HG03460 (cell line): Measurements from ENCODE around the gene TNFRSF14.
A peak's percentile ranks its signal among the peaks of the same experiment; 100 is the strongest.

Experiments used
- ATAC-seq: cut with Tn5 transposase; IDR thresholded peaks from one replicate; pipeline ENCODE4 v1.9.1; 2021; ENCODE audit not compliant: unreplicated experiment

TNFRSF14 gene

DNA sequence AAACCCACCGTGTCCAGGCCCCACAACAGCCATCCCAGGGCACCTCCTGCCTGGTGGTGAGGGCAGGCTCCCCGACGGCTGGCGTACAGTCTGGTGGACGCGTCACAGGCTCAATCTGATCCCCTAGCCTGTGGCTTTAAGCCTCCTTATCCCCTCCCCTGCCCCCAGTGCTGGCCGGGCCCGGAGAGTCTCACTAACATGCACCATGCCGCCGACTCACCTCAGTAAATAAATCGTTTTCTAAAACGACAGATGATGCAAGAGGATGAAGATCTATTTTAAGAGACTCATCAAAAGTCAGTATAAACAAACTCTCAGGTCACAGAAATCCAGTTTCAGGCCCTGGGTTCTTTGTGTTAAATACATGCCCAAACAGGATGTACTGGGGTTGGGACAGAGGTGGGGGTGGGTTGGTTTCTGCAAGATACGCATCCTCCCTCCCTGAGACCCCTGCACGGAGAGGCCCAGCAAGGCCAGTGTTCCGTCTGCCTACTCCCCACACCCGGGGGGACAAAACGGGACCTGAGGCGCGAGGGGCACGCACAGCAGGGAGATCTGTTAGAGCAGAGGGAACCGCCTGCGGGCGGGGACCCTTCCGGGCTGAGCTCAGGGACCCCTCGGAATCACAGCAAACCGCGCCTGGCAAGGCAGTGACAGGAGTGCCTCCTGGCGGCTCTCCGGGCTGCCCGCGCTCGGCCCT lies 32.8 kb upstream of the TNFRSF14 start:
- ATAC-seq, result no peak

DNA sequence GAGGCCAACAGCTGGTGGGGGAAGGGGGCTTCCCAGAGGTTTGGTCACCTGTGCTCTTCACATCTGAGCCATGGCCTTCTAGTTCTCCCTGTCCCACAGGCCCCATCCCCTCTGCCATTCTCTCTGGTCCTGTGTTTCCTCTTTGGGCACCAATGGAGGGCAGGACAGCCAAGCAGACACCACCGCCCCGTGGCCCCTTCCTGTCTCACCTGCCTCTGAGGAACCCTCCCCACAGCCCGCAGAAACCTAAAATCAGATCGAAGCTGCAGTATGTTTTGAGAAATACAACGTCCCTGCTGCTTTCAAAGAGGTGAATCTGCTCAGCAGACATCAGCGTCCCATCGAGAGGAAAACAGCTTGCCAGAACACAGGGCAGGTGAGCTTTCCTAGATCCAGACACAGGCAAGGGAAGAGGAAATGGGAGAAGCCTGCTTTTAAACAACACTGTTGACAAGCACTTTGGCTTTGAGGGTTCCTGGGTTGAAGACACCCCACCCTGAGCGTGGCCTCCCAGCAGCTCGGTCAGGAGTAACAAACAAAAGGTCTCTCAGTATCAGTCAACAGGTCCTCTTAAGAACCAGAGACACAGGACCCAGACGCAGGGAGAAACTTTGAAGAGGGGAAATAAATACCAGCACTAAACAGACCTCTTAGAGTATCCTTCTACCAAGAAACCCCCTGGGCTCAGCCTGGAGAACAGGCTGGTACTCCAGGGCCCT lies 32.1 kb upstream of the TNFRSF14 start:
- ATAC-seq, result no peak

DNA sequence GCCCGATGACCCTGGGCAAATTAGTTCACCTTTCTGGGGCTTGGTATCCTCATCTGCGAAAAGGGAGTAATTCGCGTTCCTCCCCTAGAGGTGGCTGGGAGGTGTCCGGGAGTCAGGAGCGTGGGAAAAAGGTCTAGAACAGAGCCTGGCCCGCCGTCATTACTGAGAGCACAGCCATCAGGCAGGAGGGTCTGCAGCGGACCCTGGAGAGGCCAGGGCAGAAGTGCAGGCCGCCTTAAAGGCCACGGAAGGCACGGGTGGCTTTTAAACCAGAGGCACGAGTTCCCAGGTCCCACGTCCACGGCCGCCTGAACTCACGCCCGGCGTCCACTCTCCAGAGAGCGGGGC lies 30.6 kb upstream of the TNFRSF14 start:
- no peak for ATAC-seq

DNA sequence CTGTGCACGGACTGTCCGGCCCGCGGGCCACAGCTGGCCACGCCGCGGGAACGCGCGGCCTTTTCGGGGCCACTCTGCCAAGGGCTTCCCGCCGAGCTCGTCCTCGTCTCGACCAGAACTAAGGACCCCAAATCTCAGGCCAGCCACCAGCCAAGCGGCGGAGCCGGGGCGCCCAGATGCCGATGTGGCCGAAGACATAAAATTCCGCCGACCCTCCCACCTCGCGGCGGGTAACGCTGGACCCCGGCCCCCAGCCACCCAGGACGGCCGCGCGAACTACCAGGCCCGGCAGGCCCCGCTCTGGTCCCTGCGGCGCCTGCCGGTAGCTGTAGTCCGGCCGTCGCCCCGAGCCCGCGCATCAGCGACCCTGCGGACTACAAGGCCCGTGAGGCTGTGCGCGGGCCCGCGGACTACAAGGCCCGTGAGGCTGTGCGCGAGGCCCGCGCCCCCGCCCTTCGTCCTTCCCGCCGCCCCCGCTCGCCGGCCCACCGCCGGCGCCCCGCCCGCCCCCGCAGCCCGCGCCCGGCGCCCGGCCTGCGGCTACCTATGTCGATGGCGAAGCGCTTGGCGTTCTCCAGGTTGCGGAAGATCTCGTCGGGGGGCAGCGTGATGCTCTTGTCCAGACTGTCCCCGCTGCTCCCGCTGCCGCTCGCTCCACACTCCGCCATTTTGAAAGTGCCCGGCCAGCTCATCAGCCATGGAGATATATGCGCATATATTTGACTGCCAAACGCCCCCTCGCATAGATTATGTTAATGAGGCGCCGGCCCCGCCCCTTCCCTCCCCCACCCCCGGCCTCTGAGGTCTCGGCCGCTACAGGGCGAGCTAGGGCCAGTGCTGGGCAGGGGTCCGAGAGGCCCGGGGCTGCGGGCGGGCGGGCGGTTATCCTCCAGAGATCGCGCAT lies 30.0 kb upstream of the TNFRSF14 start, which contains the start of gene PANK4:
TSS of gene PANK4 (minus strand) at position 677 of the 904 bp plus-strand sequence. CDS start at position 668, 9 bp downstream.
- peak; percentile 76 for ATAC-seq

DNA sequence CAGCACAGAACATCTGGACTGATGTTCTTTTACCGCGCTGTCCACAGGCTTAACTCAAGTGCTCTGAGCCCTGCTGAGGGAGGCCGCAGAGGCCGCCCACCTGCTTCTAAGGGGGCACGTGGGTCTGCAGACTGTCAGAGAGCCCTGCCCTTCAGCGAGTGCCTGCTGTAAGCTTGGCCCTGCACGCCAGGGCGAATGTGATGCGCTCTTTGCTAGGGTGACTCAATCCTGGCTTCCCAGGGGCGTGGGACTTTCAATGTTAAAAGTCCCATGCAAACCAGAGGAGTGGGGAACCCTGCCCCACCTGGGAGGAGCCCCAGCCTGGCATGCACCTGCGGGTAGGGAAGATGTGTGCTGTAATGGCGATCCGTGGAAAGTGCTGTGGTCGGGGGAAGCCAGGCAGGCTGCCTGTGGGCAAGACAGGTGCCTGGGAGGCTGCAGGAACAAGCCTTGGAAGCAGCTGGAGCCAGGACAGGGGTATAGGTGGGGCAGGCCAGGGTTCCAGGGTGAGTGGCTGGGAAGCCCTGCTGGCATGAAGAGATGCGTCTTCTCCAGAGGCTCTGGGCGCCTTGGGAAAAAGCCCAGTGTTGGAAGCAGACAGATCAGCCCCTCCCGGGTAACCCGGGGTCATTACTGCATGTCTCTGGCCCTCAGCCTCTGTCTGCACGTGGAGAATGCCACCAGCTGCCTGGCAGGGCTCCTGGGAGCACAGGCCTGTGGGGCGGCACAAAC lies 29.2 kb upstream of the TNFRSF14 start:
- peak; percentile 28 for ATAC-seq

DNA sequence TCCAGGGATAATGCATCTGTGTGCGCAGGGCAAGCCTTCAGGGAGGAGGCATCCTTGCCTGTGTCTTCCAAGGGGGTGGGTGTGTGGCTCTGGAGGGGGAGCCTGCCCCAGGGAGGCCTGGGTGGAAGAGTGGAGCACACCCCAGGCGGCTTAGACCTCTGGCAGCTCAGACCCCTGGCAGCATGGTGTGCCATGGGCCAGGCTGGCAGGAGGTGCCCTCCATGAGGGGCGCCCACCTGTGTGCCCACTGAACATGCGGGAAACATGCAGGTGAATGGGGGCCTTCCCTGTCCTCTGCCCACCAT lies 28.7 kb upstream of the TNFRSF14 start:
- ATAC-seq, result no peak

DNA sequence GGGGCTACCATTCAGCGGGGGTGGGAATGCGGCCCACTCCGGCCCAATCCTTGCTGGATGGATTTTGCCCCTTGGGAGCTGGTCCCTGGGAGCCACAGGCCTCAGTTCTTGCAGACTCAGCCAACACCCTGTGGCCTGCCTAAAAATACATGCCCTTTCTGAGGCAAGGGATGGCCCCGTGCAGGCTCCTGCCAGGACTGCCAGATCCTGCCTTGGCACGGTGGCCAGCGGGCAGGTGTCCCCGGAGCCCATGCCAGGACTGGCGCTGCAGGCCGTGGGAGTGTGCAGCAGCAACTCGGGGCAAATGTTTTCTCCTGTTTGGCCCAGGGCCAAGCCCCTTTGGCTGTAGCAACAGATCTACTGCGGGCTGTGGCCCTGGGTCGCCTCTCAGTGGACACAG lies 28.2 kb upstream of the TNFRSF14 start:
- no peak for ATAC-seq

DNA sequence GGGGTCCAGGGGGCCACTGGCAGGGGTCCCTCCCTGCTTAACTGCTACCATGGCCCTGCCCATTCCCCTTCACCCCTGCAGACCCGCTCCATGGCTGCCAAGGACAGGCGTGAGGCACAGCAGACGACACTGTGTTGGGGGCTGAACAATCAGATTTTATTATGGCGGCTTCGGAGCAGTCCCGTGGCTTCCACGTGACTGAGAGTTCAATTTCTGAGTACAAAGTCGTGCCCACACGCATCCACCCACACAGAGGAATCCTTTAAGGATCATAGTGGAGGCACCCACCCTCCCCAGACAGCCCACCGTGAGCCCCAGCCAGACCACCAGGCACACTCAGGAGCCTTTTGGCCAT lies 27.6 kb upstream of the TNFRSF14 start:
- no peak for ATAC-seq

DNA sequence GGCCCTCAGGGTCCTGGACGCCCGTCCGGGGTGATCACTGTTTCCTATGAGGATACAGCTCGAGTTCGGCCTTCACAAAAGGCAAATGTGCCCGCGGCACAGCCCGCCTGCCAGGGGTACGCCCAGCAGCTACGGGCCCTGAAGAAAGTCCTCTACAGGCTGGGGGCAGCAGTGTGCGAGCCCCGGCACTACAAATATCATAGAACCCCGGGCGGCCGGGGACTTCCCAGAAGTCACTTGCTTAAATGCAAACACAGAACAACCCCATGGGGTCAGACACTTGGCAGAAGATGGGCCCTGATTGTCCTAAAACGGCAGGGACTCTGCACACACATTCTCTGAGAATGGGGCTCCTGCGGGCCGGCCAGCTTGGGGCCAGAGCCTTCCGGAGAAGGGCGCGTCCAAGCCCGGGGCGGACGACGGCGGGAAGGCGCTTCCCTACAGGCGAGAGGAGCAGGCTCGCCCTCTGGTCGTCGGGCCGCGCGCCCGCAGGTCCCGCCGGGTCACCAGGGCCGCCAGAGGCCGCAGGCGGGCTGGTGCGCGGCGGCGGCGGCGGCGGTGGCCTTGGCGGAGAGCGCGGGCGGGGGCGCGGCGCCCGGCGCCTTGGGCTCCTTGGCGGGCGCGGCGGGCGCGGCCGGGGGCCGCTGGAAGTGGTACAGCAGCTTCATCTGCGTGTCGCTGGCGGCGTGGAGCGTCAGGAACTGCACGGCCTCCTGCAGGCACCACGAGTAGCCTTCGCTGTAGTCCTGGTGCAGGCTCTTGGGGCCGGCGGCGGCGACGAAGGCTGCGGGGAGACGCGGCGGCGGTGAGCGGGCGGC lies 27.0 kb upstream of the TNFRSF14 start:
- ATAC-seq, result no peak

DNA sequence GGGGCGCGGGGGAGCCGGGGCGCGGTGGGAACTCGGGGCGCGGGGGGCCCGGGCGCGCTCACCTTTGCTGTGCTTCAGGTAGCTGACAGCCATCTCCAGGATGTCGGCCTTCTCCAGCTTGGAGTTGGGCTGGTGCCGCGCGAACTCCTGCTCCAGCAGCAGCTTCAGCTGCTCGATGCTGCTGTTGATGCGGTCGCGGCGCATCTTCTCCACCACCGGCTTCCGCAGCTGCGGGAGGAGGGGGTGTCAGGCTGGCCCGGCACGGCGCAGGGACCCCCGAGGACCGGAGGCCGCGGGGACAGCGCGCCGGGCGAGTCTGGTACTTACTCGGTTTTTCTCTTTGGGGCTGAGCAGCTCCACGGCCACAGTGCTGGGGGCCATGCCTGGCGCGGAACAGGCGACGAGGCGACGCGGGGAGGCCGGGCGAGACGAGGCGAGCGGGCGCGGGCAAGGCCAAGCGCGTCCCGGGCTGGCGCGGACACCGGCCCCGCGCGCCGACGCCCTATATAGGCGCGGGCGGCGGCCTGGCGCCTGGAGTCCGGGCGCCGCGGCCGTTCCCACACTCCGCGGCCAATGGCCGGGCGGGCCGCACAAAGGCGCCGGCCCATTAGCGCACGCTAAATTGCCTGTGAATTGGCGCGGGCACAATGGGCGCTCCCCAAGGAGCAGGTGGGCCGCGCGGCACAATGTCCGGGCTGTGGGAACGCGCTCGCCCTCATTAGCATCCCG lies 26.2 kb upstream of the TNFRSF14 start, which contains the start of gene HES5:
TSS of gene HES5 (minus strand) at position 480 of the 729 bp plus-strand sequence. CDS start at position 381, 99 bp downstream.
- ATAC-seq, result no peak

DNA sequence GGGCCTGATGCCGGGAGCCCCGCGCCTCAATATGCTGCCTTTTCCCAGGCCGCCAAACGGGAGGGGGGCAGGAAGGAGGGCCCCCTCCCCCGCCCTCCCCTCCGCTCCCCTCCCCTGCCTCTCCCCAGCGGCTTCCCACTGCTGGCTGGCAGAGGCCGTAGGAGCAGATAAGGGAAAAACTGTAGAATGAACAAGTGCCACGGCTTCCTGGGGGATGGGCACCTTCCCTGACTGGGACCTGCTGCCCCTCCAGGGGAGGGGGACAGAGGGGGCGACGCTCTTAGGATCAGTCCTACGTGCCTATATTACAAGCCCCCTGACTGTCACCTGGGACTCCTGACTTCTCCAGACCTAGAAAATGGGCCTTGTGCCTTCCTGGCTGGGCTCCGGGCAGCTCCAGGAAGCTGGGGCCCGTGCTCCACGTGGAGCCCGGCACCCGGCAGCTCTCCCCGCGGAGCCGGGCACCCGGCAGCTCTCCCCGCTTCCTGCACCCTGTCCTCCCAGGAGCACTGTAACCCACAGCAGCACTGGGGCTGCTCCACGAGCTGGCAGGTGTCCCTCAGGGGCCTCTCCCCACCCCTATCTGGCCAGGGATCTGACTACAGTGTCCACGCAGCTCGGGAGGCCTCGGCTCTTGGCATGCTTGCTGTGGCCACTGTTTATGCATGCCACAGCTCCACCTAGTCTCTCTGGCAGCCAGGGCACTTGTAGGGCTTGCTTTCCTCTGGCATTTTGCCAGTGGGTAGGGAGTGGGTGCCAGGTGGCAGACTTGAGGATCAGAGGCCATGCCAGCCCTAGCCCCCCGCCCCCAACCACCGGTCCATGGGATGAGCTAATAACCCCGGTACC lies 25.4 kb upstream of the TNFRSF14 start:
- ATAC-seq, result no peak

DNA sequence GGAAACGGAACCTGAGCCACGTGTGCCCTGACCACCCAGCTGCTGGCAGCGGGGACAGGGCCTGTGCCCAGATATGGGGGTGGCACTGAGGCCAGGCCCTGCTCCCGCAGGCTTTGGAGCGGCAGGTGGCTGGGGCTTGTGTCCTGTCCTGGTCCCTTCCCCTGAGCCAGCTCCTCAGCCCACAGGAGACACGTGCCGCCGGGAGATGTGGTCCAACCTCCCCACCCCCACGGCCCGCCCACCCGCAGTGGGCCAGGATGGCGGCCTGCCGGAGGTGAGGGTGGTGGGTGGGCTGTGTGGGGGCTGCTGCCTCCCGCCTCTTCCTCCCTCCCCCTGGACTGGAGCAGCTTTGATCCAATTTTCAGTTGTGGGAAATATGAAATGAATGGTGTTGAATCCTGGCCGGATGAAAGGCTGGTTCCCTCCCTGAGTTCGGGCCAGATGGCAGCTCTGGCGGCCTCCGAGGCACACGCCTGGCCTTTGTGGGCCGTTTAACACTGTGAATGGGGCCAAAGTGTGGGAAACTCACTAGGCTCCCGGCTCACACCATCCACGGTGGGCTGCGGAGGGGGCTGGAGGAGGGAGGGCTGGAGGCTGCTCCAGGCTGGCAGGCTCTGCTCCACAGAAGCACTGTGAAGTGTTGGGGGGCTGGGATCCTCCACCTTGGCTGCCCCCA lies 23.5 kb upstream of the TNFRSF14 start:
- ATAC-seq, result no peak

DNA sequence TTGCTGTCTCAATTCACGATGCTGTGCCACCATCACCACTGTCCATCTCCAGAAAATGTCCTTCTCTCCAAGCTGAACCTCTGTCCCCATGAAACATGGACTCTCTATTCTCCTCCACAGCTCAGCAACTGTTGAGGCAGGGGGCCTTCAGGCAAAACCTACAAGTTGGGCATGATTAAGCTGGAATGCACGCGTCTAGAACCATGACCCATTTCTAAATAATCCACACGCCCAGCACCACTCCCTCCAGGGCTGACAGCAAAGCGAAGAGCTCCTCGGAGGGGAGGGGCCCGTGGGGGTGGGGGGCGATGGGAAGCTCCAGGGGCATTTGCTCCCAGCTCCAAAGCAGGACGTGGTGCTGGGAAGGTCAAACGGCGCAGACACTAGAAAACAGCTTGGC lies 22.8 kb upstream of the TNFRSF14 start:
- ATAC-seq, result no peak

DNA sequence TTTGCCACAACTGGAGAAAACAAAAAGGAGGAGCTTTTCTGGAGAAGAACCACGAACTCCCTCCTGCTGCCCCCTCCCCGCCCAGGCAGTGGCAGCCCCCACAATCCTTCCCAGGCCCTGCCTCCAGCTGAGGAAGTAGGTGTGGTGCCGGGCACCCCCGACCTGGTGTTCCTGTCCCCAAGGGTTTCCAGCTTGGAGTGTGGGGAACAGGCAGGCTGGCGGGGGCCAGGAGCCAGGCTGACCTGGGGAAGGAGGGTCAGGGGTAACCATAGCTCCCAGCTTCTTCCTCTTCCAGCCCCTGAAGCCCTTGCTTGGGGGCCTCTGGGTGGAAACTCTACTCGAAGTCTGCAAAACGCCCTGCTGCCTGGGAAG lies 21.9 kb upstream of the TNFRSF14 start:
- ATAC-seq, result no peak

DNA sequence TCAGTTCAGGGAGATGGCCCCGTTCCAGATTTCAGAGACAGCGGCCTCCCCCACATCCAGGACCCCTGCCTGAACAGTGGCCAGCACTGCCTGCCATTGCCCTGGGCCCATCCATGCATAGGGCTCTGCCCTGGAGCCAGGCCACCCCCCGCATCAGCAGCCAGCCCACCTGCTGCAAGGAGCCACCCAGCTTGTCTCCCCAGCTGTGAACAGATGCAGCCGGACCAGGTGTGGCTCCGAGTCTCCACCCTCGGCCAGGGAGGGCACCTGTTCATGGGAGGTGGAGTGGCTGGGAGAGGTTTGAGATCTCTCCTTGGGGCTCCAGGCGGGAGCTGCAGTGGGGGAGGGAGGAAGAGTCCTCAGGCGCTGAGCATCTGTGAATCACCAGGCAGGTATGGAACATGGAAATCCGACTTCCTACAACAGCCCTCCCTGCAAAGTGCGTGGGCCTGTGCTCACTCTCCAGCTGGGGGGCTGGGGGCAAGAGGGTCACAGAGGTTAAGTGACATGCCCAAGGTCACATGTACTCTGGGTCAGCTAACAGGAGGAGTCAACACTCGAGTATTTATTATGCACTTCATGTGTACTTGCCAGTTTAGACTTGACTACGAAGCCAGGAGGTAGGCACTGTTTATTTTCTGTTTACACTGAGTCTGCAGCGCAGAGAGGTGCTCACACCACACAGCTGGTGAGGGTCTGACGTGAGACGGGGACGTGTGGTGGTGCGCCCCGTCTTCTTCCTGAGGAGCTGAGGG lies 21.3 kb upstream of the TNFRSF14 start:
- ATAC-seq, result no peak

DNA sequence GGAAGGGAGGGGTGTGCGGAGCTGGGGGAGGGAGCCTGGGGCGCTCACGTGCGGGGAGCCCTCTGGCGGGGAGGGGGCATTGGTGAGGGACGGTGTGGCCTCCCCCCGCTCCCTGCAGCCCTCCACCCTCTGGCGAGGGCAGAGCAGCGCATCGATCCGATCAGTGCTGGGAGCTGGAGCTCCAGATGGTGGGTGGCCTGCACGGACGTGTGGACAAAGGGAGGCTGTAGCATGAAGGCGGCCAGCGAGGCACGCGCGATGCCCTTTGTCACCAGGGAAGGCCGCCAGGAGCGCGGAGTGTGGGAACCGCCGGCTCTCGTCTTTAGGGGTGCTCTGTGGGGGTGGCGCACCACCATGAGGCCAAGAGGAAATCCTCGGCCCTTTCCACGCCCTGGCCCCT lies 20.7 kb upstream of the TNFRSF14 start:
- ATAC-seq, result no peak

DNA sequence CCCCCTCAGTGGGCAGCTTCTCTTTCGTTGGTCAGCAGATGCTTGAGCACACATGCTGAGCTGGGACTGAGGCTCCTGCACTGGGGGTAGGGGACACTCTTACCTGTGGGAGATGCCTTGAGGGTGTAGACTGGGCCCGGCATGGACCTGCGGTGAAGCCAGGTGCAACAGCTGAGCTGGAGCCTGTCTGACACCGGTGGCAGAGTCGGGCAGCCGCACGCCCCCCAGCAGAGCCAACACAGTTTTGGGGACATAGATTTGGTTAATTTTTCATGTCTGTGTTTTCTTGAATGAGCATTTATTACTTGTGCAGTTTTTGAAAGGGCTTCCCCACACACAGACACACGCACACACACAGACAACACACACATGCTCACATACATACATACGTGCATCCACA lies 20.2 kb upstream of the TNFRSF14 start:
- ATAC-seq, result no peak

DNA sequence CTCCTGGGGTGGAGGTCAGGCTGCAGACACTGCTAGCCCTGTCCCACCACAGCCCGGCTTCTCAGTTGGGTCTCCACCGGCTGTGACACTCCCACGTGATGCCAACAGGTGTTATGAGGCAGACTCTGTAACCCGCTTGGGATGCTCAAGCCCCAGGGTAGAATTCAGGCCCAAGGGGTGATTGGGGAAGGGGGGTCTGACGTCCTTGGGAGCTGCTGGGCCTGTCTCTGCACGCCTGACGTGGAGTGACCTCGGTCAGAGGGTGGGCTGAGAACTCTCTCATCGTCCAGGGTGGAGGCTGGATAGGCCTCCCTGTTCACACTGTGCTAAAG lies 18.4 kb upstream of the TNFRSF14 start:
- ATAC-seq, result no peak
